Forelimb muscle (tissue), 1 donor: ENCODE results near the gene BRD9. TPM values are rescaled to one million over a fixed set of nuclear protein-coding genes. Genes with fewer than 3 reads are reported as not detected.

Source experiments
- DNase-seq: peaks from one replicate; pipeline ENCODE4 v3.0.0-alpha.2; 2013; ENCODE audit warnings: low read depth
- polyA plus RNA-seq: library from polyadenylated mRNA; unstranded; fragments of 120-200 nt; gene quantifications from one replicate; pipeline ENCODE4 v1.2.1, GENCODE V29; 2013; ENCODE audit not compliant: insufficient read length

The BRD9 gene
- polyA plus RNA-seq, 1 donor: 26.9 TPM

- DNase-seq: no peak
Observed at GRCh38 chr5:903756-904096, 11.1 kb upstream of the BRD9 start.

- no peak for DNase-seq
Observed at GRCh38 chr5:902129-902916, 9.7 kb upstream of the BRD9 start.

- no peak for DNase-seq
Observed at GRCh38 chr5:900781-901180, 8.2 kb upstream of the BRD9 start.

- DNase-seq: no peak
Observed at GRCh38 chr5:893711-894110, 1.1 kb upstream of the BRD9 start.

GRCh38 chr5:893137-893506 is 521 bp upstream of the BRD9 start:
- no peak for DNase-seq

- DNase-seq: no peak
Observed at GRCh38 chr5:891837-892393, 686 bp downstream of the BRD9 start.

GRCh38 chr5:891117-891836 is 1.3 kb downstream of the BRD9 start:
- no peak for DNase-seq

GRCh38 chr5:889075-889710 is 3.4 kb downstream of the BRD9 start:
- DNase-seq: no peak

GRCh38 chr5:888638-889035 is 4.0 kb downstream of the BRD9 start:
- DNase-seq: no peak

GRCh38 chr5:887947-888637 is 4.5 kb downstream of the BRD9 start:
- no peak for DNase-seq

- DNase-seq: no peak
Observed at GRCh38 chr5:886716-887325, 5.8 kb downstream of the BRD9 start.

- no peak for DNase-seq
Observed at GRCh38 chr5:886036-886435, 6.6 kb downstream of the BRD9 start.

GRCh38 chr5:885529-885928 is 7.1 kb downstream of the BRD9 start:
- DNase-seq: no peak

GRCh38 chr5:885127-885442 is 7.5 kb downstream of the BRD9 start:
- DNase-seq: no peak

- no peak for DNase-seq
Observed at GRCh38 chr5:884345-885126, 8.1 kb downstream of the BRD9 start.

- DNase-seq: no peak
Observed at GRCh38 chr5:883475-884181, 9.0 kb downstream of the BRD9 start.

- no peak for DNase-seq
Observed at GRCh38 chr5:882253-883183, 10.1 kb downstream of the BRD9 start.

GRCh38 chr5:881551-881935 is 11.1 kb downstream of the BRD9 start:
- no peak for DNase-seq

- no peak for DNase-seq
Observed at GRCh38 chr5:880816-881550, 11.6 kb downstream of the BRD9 start.
